ENCODE measurements around the gene TUT4. TPM values are rescaled to one million over a fixed set of nuclear protein-coding genes. Genes with fewer than 3 reads are reported as not detected.

Gene TUT4
- total and polyA plus RNA-seq, 2 experiments from 2014 or later: 69.9 to 116 TPM

DNA sequence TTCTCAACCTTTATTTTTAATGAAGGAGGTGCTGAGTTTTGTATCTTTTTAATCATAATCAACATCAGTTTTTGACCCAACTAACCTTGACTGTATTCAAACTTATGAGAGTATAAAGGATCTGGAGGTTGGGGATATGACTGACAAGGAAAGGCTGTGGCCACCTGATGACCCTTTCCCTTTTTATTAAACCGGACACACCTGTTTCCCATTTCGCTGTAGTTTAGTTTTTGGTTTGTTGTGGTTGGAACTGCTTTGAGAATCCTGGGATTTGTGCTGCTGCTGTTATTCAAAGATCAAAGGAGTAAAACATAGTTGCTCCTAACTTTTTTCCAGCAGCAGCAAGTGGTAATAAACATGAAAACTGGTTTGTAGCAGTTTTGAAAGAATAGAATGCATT is 136.1 kb downstream of the TUT4 start:
- H3K36me3 ChIP-seq (ENCODE audit: insufficient read depth): peaks cover 69% of the 10 kb centered on the region
- H3K9me3 Mint-ChIP-seq: no peaks in the 10 kb centered on the region

DNA sequence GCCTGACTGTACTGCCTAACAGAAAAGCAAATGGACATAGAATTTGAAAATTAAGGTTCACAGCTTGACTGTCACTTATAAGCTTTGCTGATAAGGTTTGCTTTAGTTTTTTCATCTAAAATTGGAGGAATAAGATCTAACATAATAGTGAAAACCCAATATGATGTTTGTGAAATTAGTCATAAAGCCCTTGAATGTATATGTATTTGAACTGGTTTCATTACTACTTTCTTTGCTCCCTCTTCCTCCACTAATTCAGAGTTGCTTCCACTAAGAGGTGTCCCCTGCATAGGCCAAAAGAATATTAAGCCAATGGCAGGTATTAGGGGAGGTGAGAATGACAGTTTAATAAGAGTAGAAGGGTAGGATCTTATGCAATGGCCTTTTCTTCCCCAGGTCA is 137.9 kb downstream of the TUT4 start:
- H3K4me3 ChIP-seq: no peak overlapping the region
- no peak for ATAC-seq
- no peaks in the 10 kb centered on the region for H3K79me2 ChIP-seq (replicated peaks; ENCODE audit: insufficient read depth)
- H3K4me1 Mint-ChIP-seq: no peaks in the 10 kb centered on the region
- no peak overlapping the region for H3K27ac ChIP-seq (ENCODE audit: low read depth)
- H3K27ac Mint-ChIP-seq: no peak overlapping the region
- H3K9me2 ChIP-seq (ENCODE audit: insufficient read depth): no peaks in the 10 kb centered on the region
- no peak overlapping the region for H3K4me3 Mint-ChIP-seq
- H3K27me3 ChIP-seq (ENCODE audit: insufficient read depth): no peaks in the 10 kb centered on the region
- no peak for DNase-seq (ENCODE audit: low spot score)
- peaks cover 6% of the 10 kb centered on the region; the same call in 1 of the 2 replicates for H4K20me1 ChIP-seq (replicated peaks; ENCODE audit: insufficient read depth)
- H3F3A ChIP-seq (replicated peaks; ENCODE audit: low read depth): no peaks in the 10 kb centered on the region
- peaks cover 87% of the 10 kb centered on the region for H3K36me3 Mint-ChIP-seq (ENCODE audit: low read depth)
- H3K27me3 Mint-ChIP-seq (ENCODE audit: insufficient read depth, low read depth, poor library complexity): peaks cover 2% of the 10 kb centered on the region
- H3K4me2 ChIP-seq: no peak overlapping the region
- no peak overlapping the region for H2AFZ ChIP-seq
- no peaks in the 10 kb centered on the region for H3K9me3 Mint-ChIP-seq
- no peaks in the 10 kb centered on the region for H3K4me1 ChIP-seq (ENCODE audit: insufficient read depth)
- peaks cover 84% of the 10 kb centered on the region for H3K36me3 ChIP-seq (ENCODE audit: insufficient read depth)
- TF ChIP-seq EZH2 (IDR thresholded peaks at IDR 0.05; ENCODE audit: low read depth, unreplicated experiment) (no peak), JUNB (IDR thresholded peaks at IDR 0.05; ENCODE audit: unreplicated experiment) (no peak), NANOG (IDR thresholded peaks at IDR 0.05; ENCODE audit: borderline replicate concordance) (no peak), STAT1 (IDR thresholded peaks at IDR 0.05; ENCODE audit: unreplicated experiment) (no peak), CREB1 (CRISPR knock-in tag; IDR thresholded peaks at IDR 0.05; ENCODE audit: low read depth) (no peak), EZH2phosphoT487 (IDR thresholded peaks at IDR 0.05; ENCODE audit: unreplicated experiment) (no peak)
- TF ChIP-seq, protein P1, sequence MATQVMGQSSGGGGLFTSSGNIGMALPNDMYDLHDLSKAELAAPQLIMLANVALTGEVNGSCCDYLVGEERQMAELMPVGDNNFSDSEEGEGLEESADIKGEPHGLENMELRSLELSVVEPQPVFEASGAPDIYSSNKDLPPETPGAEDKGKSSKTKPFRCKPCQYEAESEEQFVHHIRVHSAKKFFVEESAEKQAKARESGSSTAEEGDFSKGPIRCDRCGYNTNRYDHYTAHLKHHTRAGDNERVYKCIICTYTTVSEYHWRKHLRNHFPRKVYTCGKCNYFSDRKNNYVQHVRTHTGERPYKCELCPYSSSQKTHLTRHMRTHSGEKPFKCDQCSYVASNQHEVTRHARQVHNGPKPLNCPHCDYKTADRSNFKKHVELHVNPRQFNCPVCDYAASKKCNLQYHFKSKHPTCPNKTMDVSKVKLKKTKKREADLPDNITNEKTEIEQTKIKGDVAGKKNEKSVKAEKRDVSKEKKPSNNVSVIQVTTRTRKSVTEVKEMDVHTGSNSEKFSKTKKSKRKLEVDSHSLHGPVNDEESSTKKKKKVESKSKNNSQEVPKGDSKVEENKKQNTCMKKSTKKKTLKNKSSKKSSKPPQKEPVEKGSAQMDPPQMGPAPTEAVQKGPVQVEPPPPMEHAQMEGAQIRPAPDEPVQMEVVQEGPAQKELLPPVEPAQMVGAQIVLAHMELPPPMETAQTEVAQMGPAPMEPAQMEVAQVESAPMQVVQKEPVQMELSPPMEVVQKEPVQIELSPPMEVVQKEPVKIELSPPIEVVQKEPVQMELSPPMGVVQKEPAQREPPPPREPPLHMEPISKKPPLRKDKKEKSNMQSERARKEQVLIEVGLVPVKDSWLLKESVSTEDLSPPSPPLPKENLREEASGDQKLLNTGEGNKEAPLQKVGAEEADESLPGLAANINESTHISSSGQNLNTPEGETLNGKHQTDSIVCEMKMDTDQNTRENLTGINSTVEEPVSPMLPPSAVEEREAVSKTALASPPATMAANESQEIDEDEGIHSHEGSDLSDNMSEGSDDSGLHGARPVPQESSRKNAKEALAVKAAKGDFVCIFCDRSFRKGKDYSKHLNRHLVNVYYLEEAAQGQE (IDR thresholded peaks at IDR 0.05; ENCODE audit: unreplicated experiment): no peak

More for the DNA sequence above, 136.1 kb downstream of the TUT4 start:
- DNase-seq (ENCODE audit: low spot score) (no peak), ATAC-seq (no peak)
- H3K4me2 ChIP-seq: no peak overlapping the region
- no peaks in the 10 kb centered on the region for H3K4me1 ChIP-seq (ENCODE audit: insufficient read depth)
- H3K27ac ChIP-seq (ENCODE audit: low read depth): no peak overlapping the region
- H2AFZ ChIP-seq: no peak overlapping the region
- no peaks in the 10 kb centered on the region for H3K4me1 Mint-ChIP-seq
- peaks cover 6% of the 10 kb centered on the region; the same call in 1 of the 2 replicates for H4K20me1 ChIP-seq (replicated peaks; ENCODE audit: insufficient read depth)
- H3K79me2 ChIP-seq (replicated peaks; ENCODE audit: insufficient read depth): no peaks in the 10 kb centered on the region; the same call in 1 of the 2 replicates
- TF ChIP-seq ZNF331 (CRISPR knock-in tag; IDR thresholded peaks at IDR 0.05; ENCODE audit: low read depth) (no peak), EZH2 (IDR thresholded peaks at IDR 0.05; ENCODE audit: low read depth, unreplicated experiment) (no peak), EZH2phosphoT487 (IDR thresholded peaks at IDR 0.05; ENCODE audit: unreplicated experiment) (no peak), NANOG (IDR thresholded peaks at IDR 0.05; ENCODE audit: borderline replicate concordance) (no peak), CTCF (conservative IDR thresholded peaks at IDR 0.05; ENCODE audit: low read depth in 2 of 2) (no peak)
- H3K27me3 ChIP-seq (ENCODE audit: insufficient read depth): no peaks in the 10 kb centered on the region
- no peak overlapping the region for H3K4me3 ChIP-seq
- H3F3A ChIP-seq (replicated peaks; ENCODE audit: low read depth): no peaks in the 10 kb centered on the region
- H3K9me2 ChIP-seq (ENCODE audit: insufficient read depth): no peaks in the 10 kb centered on the region
- peaks cover 2% of the 10 kb centered on the region for H3K27me3 Mint-ChIP-seq (ENCODE audit: insufficient read depth, low read depth, poor library complexity)
- H3K4me3 Mint-ChIP-seq: no peak overlapping the region
- H3K27ac Mint-ChIP-seq: no peak overlapping the region
- peaks cover 75% of the 10 kb centered on the region for H3K36me3 Mint-ChIP-seq (ENCODE audit: low read depth)

Data from GM23338 (cell line).